HepG2 (cell line): ENCODE measurements around the gene CRYM. TPM values are rescaled to one million over a fixed set of nuclear protein-coding genes. Genes with fewer than 3 reads are reported as not detected.

ENCODE experiments used
- ADNP ChIP-seq: sonication (generic); formaldehyde crosslinking; IDR thresholded peaks from 2 replicates; pipeline ENCODE4 v1.4.0; 2020; ENCODE audit warnings: missing genetic modification reagents
- ATF7-NPFF ChIP-seq: sonication (generic); formaldehyde crosslinking; IDR thresholded peaks from 2 replicates; pipeline ENCODE4 v1.8.1; 2023; ENCODE audit warnings: mild to moderate bottlenecking, low read depth, missing genetic modification reagents, moderate library complexity
- CEBPZ ChIP-seq: IDR thresholded peaks from 2 replicates; pipeline ENCODE4 v1.6.1; 2012; ENCODE audit warnings: low read length, improper control_type of control experiment
- EEA1 ChIP-seq: sonication (generic); formaldehyde crosslinking; IDR thresholded peaks from 2 replicates; pipeline ENCODE4 v1.5.1; 2020; ENCODE audit warnings: mild to moderate bottlenecking, missing genetic modification reagents, borderline replicate concordance
- GATAD2A ChIP-seq: IDR thresholded peaks from 2 replicates; pipeline ENCODE4 v1.6.1; 2016
- HNF4G ChIP-seq, 2 experiments: sonication (generic) in 1 of 2; formaldehyde crosslinking in 1 of 2; IDR thresholded peaks; 2 replicates each; pipeline versions ENCODE4 v1.4.0 to v1.6.1; 2011 to 2020; ENCODE audit warnings: borderline replicate concordance in 2 of 2, low read depth in 2 of 2, mild to moderate bottlenecking in 2 of 2, low read length in 1 of 2, missing genetic modification reagents in 1 of 2, moderate library complexity in 1 of 2
- HOXA5 ChIP-seq: sonication (generic); formaldehyde crosslinking; IDR thresholded peaks from 2 replicates; pipeline ENCODE4 v1.4.0; 2020; ENCODE audit warnings: missing genetic modification reagents
- HOXA9 ChIP-seq: sonication (generic); formaldehyde crosslinking; IDR thresholded peaks from 2 replicates; pipeline ENCODE4 v1.8.1; 2022; ENCODE audit warnings: missing genetic modification reagents, mild to moderate bottlenecking, moderate library complexity, borderline replicate concordance
- TBX2 ChIP-seq: sonication (generic); formaldehyde crosslinking; IDR thresholded peaks from 2 replicates; pipeline ENCODE4 v1.5.0; 2020; ENCODE audit warnings: missing genetic modification reagents, mild to moderate bottlenecking, borderline replicate concordance
- TP53 ChIP-seq: sonication (generic); formaldehyde crosslinking; conservative IDR thresholded peaks from 2 replicates; pipeline ENCODE4 v1.4.0; 2020; ENCODE audit warnings: missing genetic modification reagents
- TRIM24 ChIP-seq: sonication (generic); formaldehyde crosslinking; IDR thresholded peaks from 2 replicates; pipeline ENCODE4 v1.8.0; 2022; ENCODE audit warnings: mild to moderate bottlenecking, missing genetic modification reagents
- YY1 ChIP-seq: IDR thresholded peaks from 2 replicates; pipeline ENCODE4 v1.6.1; 2011; ENCODE audit warnings: low read length, low read depth, moderate library complexity, mild to moderate bottlenecking; ENCODE audit not compliant: insufficient read depth, insufficient replicate concordance
- ZNF644 ChIP-seq: IDR thresholded peaks from 2 replicates; pipeline ENCODE4 v1.6.1; 2016; ENCODE audit warnings: low read depth
- ZNF678 ChIP-seq: sonication (generic); formaldehyde crosslinking; IDR thresholded peaks from 2 replicates; pipeline ENCODE4 v1.4.0; 2020; ENCODE audit warnings: mild to moderate bottlenecking, missing genetic modification reagents
- ZNF7 ChIP-seq: IDR thresholded peaks from 2 replicates; pipeline ENCODE4 v1.6.1; 2016; ENCODE audit warnings: missing biosample characterization, missing genetic modification reagents
- ZNF83 ChIP-seq: sonication (generic); formaldehyde crosslinking; IDR thresholded peaks from 2 replicates; pipeline ENCODE4 v1.4.0; 2020; ENCODE audit warnings: missing genetic modification reagents, mild to moderate bottlenecking, borderline replicate concordance
- polyA plus RNA-seq, 8 experiments: library from polyadenylated mRNA; depleted of rRNA in 3 of 8; stranded (reverse) in 7 of 8; unstranded in 1 of 8; fragments of >200 nt; fragmentation: Illumina TruSeq in 4 of 8; extraction: Trizol in 4 of 8; gene quantifications; 2 replicates each; pipeline versions ENCODE4 v1.2.1 to v1.2.3, GENCODE V29; 2011 to 2016; ENCODE audit warnings: low read depth in 4 of 8, missing spikeins in 1 of 8, mixed read lengths in 1 of 8; ENCODE audit not compliant: insufficient read depth in 1 of 8
- total RNA-seq, 5 experiments: library from RNA; depleted of rRNA; stranded (reverse); fragments of >200 nt; fragmentation: Illumina TruSeq; extraction: Trizol; gene quantifications; 2 replicates each; pipeline ENCODE4 v1.2.3, GENCODE V29; 2016; ENCODE audit warnings: low read depth in 1 of 5
- TF ChIP-seq, protein P1 (sequence below): sonication (generic); formaldehyde crosslinking; IDR thresholded peaks from 2 replicates; pipeline ENCODE4 v1.5.0; 2020; ENCODE audit warnings: mild to moderate bottlenecking, missing genetic modification reagents
- TF ChIP-seq, protein P2 (sequence below): sonication (generic); formaldehyde crosslinking; IDR thresholded peaks from 2 replicates; pipeline ENCODE4 v1.4.0; 2020; ENCODE audit warnings: missing genetic modification reagents, borderline replicate concordance

Gene CRYM
- total and polyA plus RNA-seq, 2 of the 13 experiments (the other 11 are each of a cell fraction or from before 2014, with no cell fraction given), result 1.9 to 2.2 TPM

DNA sequence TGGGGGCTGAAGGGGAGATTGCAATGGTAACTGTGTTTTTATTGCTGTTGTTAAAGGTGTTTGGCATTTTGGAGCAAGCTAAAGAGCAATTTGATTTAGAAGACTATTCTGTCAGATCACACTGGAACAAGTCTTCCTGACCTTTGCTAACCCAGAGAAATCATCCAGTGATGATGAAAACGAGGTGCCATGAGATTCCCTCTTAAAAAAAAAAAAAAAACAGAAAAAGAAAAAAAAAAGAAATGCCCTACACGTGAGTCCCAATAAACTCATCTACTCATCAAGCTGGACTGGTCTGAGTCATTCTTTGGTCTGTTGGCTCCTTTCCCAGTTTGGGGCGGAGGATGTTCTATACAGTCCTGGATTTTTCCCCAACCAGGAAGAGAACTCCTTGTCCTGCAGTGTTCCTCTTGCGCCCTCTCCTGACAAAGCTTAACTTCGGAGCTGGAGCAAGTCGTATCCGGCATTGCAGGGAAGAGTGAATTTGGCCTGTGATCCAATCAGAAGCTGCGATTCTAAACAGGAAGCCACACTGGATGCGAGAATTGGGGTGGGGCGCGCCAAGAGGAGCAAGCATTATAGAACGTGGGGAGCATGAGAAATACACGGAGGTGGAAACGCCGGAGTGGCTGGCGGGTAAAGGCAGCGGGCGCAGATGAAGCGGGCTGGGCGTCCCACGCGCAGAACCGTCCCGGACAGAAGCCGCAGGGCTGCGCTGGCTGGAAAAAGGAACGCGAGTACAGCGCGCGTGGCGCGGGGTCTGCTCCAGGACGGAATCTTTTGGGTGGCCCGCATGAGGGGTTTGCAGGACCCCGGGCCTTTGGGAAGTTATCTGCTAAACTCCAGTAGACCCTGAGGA is 22.4 kb upstream of the CRYM start (continued):
- TF ChIP-seq TBX2 (CRISPR knock-in tag) (peak; percentile 78; the same call in 1 of the 2 replicates), HNF4G (IDR thresholded peaks at IDR 0.05; ENCODE audit: borderline replicate concordance, low read depth, low read length) (no peak; the same call in 1 of the 2 replicates), HNF4G (CRISPR knock-in tag; IDR thresholded peaks at IDR 0.05; ENCODE audit: borderline replicate concordance, low read depth) (0 out of 2 replicates have a peak, but pooled peaks have one; percentile 54), TRIM24 (no peak), EEA1 (CRISPR knock-in tag) (no peak; the same call in 1 of the 2 replicates), YY1 (peak; percentile 60), ZNF83 (0 out of 2 replicates have a peak, but pooled peaks have one; percentile 89), TP53 (CRISPR knock-in tag) (no peak; the same call in 1 of the 2 replicates), ZNF7 (no peak), ZNF678 (peak; percentile 60; the same call in 1 of the 2 replicates), GATAD2A (CRISPR knock-in tag) (peak; percentile 96), ATF7-NPFF (CRISPR knock-in tag) (no peak; the same call in 1 of the 2 replicates), ZNF644 (CRISPR knock-in tag) (peak; percentile 95), HOXA5 (peak; percentile 90), HOXA9 (CRISPR knock-in tag) (no peak), CEBPZ (no peak), ADNP (CRISPR knock-in tag) (no peak)
- TF ChIP-seq, protein P1, sequence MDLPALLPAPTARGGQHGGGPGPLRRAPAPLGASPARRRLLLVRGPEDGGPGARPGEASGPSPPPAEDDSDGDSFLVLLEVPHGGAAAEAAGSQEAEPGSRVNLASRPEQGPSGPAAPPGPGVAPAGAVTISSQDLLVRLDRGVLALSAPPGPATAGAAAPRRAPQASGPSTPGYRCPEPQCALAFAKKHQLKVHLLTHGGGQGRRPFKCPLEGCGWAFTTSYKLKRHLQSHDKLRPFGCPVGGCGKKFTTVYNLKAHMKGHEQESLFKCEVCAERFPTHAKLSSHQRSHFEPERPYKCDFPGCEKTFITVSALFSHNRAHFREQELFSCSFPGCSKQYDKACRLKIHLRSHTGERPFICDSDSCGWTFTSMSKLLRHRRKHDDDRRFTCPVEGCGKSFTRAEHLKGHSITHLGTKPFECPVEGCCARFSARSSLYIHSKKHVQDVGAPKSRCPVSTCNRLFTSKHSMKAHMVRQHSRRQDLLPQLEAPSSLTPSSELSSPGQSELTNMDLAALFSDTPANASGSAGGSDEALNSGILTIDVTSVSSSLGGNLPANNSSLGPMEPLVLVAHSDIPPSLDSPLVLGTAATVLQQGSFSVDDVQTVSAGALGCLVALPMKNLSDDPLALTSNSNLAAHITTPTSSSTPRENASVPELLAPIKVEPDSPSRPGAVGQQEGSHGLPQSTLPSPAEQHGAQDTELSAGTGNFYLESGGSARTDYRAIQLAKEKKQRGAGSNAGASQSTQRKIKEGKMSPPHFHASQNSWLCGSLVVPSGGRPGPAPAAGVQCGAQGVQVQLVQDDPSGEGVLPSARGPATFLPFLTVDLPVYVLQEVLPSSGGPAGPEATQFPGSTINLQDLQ (CRISPR knock-in tag), result no peak
- TF ChIP-seq, protein P2, sequence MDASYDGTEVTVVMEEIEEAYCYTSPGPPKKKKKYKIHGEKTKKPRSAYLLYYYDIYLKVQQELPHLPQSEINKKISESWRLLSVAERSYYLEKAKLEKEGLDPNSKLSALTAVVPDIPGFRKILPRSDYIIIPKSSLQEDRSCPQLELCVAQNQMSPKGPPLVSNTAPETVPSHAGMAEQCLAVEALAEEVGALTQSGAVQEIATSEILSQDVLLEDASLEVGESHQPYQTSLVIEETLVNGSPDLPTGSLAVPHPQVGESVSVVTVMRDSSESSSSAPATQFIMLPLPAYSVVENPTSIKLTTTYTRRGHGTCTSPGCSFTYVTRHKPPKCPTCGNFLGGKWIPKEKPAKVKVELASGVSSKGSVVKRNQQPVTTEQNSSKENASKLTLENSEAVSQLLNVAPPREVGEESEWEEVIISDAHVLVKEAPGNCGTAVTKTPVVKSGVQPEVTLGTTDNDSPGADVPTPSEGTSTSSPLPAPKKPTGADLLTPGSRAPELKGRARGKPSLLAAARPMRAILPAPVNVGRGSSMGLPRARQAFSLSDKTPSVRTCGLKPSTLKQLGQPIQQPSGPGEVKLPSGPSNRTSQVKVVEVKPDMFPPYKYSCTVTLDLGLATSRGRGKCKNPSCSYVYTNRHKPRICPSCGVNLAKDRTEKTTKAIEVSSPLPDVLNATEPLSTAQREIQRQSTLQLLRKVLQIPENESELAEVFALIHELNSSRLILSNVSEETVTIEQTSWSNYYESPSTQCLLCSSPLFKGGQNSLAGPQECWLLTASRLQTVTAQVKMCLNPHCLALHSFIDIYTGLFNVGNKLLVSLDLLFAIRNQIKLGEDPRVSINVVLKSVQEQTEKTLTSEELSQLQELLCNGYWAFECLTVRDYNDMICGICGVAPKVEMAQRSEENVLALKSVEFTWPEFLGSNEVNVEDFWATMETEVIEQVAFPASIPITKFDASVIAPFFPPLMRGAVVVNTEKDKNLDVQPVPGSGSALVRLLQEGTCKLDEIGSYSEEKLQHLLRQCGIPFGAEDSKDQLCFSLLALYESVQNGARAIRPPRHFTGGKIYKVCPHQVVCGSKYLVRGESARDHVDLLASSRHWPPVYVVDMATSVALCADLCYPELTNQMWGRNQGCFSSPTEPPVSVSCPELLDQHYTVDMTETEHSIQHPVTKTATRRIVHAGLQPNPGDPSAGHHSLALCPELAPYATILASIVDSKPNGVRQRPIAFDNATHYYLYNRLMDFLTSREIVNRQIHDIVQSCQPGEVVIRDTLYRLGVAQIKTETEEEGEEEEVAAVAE (CRISPR knock-in tag), result peak; percentile 95
